Myocyte (in vitro differentiated cells): Measurements from ENCODE around the gene CHD5. TPM values are rescaled to one million over a fixed set of nuclear protein-coding genes. Genes with fewer than 3 reads are reported as not detected.

Experiments
- DNase-seq: peaks from one replicate; pipeline ENCODE4 v3.0.0-alpha.2; 2012; ENCODE audit warnings: low read depth
- total RNA-seq: library from RNA; depleted of rRNA; stranded (reverse); fragments of >200 nt; gene quantifications from 2 replicates; pipeline ENCODE4 v1.2.3, GENCODE V29; 2014

The CHD5 gene
- total RNA-seq, 1 donor from 2014 or later = not detected

DNA sequence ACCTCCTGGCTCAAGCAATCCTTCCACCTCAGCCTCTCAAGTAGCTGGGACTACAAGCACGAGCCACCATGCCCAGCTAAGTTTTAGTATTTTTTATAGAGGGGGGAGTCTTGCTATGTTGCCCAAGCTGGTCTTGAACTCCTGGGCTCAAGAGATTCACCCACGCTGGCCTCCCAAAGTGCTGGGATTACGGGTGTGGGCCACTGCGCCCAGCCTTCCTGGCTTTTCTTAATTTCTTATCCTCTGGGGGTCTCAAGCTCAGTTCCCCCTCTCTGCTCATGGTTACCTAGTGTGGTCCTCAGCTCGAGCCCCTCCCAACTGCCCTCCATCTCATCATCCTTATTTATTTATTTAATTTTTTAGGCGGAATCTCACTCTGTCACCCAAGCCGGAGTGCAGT is 22.1 kb upstream of the CHD5 start:
- no peak for DNase-seq

DNA sequence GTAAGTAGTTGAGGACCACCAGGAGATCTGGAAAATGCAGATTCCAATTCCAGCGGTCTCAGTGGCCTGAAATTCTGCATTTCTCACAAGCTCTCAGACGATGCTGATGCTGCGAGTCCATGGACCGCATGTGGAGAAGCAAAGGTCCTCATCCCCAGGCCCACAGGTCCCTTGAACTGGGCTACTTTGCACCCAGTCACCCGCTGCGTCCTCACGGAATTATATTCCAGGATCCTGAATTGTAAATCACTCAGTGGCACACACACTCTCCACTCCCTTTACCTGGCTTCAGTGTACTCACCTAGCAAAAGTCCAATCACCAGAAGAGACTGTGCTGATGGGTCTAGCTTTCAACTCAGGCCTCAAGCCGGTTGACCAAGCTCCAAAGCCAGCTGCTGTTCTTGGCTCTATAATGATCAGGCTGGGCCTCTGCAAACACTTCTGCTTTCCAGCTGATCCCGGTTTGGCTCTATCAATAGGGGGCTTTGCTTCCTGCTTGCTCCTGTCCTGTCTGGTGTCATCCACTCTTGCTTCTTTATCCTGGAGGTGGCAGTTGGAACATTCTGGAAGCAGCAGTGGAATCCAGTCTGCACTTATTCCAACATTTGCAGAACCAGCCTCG is 20.2 kb upstream of the CHD5 start:
- no peak for DNase-seq

DNA sequence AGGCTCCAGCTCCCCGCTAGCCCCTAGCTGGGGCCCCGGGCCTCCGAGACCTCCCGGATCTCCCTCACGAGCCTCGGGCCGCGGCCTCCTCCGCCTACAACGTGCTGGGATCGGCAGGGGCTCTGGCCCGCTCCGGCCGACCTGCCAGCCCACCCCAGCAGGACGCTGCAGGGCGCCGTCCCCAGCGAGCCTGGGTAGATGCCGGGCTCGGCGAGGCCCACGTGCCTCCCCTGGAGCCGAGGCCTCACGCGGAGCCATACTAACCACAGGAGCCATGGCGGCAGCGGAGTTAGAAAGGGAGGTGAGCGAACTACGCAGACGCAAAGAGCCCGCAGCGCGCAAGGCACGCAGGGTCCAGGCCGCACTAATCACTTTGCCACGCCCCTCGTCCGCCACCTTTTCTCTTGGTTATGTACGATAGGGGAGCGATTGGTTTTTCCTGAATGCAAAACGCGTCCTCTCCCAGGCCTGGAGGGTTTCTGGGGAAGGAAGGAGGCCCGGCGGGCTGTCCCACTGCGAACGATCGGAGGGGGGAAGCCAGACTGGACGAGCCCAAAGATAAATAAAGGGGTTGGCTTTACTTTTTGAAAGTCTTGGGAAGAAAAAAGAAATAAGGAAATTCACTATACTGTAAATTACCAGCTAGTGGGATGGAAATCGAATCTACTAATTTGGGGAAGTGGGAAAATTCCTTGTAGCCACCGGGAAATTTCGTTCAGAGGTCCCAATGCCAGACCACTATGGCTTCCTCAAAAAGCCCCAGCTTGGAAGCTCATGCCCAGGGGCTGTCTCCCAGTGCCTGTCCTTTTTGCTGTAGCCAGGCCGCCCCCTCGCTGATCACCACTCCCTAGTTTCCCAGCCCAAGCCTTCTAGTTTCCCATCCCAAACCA is 19.4 kb upstream of the CHD5 start, which contains the start of gene RPL22:
RPL22 (minus strand) TSS at position 298 of the 890 bp plus-strand sequence; CDS start at position 276, 22 bp downstream.
- peak; percentile 100 for DNase-seq

DNA sequence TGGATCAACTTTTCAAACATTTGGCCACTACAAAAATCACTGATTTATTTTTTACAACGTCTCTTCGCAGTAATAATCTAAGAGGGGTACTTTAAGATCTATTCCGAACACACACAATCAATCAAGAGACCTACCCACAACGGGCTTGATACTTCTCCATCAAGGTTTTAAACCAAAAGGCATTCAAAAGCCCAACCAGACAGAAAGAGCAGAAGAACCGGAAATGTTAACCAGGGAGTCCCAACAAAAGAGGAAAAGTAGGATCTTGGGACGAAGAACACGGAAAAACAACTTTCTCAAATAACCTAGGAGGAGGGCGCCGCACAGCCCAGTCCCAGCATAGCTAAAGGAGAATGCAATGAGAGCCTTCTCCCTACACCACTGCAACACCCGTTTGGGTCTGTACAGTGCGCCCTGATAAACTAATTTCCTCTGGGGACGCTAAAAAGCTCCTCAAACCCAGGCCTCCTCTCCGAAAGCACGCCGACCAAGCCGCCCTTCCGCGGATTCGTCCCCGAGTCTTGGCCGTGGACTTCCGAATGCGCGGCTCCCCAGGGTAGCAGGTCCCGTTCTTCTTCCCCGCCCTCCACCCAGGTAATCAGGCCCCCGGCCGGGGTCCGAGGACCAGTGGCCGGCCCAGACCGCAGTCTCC is 18.7 kb upstream of the CHD5 start:
- no peak for DNase-seq

DNA sequence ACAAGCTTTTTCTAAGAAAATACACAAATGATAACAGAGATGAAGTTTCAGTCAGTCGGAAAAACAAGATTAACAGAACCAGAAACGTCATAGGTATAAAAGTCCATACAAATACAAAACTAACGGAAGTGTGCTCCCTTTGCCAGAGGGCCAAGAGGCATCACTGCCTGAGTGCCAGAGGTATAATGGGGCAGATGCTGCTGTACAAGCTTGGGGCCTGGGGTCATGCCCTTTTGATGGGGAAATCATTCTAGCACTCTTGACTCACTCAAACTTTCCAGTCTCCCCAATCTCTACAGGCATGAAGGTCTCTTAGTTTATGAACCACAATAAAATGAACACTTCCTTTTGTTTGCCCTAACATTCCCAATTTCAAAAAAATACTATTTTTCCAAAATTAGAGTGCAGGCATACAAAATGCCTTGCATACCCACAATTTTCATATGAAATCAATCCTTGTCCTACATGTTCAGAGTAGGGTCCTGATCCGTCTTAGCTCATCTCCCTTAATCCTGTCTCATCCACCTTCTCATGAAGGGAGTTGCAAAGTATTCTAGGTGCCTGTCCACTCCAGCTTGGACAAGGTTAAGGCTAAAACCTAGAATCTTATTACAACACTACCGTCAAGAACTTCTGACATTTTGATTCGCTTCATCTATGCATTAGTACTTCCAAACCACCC is 17.8 kb upstream of the CHD5 start:
- no peak for DNase-seq

DNA sequence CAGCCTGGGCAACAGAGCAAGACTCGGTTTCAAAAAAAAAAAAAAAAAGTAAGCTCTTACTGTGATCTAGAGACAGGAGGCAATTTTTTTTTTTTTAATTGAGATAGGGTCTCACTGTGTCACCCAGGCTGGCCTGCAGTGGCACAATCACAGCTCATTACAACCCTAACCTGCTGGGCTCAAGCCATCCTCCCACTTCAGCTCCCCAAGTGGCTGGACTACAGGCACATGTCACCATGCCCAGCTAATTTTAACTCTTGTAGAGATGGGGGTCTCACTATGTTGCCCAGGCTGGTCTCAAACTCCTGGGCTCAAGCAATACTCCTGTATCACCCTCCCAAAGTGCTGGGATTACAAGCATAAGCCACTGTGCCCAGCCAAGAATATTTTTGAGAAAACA is 11.8 kb upstream of the CHD5 start:
- no peak for DNase-seq

DNA sequence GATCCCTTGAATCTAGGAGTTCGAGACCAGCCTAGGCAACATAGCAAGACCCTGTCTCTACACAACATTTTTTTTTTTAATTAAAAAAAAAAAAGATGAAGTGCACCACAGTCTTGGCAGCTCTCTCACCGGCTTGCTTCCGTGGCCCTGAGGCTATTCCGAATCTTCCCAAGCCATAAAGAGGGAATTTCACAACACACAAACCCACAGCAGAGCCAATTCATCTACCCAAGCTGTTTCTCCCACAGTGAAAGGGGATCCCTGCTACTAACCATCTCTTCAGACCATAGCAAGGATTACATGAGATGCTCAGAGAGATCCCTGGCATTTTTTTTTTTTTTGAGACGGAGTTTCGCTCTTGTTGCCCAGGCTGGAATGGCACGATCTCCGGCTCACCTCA is 8.3 kb upstream of the CHD5 start:
- no peak for DNase-seq

DNA sequence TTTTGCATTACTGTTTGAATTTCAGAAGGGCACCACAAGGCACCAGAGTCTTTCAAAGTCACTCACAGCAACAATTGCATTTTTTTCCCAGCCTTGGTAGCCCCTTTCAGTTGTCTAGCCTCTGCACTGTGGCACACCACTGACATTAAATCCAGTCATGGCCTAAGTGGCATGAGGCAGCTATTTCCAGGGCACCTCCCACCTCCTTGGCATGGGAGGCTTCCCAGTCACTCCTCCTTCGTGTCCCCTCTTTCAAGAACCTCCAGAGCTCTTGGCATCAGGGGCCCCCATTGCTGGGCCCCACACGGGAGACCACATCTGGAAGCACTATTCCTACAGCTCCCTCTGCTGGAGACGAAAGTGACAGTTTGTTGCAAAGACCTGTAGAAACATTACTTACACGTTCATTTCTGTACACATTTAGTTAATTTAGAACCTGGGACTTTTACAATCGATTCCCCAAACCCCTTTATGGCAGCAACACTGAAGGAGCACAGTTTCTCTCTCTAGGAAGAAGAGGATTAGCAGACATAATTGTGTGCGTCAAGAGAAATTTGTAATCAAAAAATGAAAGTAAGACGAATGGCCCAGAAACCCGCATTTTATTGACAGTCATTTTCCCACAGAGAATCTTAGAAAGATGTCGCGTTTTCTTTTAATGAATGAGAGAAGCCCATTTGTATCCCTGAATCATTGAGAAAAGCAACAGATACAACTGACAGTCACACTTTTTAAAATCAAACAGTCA is 5.7 kb upstream of the CHD5 start:
- no peak for DNase-seq

DNA sequence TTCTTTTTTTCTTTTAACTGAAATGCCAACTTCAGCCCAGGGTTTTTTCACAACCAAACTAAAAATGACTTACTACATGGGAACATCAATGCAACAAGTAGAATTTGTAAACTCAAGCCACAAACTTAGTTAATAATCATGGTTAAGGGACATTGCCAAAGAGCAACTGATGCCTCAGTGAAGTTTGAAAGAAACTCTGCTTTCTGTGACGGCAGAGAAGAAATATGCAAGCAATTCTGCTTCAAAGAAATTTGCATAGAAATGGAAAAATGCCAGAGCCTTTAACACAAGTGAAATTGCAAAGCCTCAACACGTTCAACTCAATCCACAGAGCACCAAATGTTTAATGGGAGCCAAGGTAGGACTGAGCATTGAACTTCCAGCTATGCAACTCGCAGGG is 5.0 kb upstream of the CHD5 start:
- no peak for DNase-seq

DNA sequence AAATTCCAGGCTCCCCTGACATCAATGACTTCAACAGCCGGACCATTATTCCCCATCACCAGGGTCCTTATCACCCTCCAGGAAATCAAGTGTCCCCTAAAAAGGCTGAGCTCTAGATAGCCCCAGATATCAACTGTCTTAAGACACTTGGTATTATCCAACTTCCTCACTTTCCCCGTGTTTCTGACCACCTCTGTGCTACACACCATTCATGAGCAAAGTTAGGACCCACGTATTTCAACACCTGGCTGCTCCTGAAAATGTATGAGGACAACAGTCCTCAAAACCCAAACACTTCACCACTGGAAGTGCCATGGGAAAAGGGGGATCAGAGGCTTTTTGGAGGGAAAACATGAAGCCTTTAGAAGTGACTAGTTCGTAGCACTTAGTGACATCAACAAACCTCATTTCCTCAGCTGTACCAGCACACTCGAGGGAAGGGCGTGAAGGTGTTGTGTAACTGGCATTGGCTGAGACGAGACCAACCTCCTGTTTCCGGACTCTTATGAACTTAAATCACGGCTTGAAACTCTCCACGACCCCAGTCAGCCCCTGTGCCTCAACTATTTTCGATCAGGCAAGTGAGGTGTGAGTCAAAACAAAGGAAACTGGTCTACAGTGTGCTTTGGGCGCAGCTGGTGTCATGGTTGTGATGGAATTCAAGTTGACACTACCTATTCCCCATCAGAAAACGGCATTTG is 4.1 kb upstream of the CHD5 start:
- no peak for DNase-seq

DNA sequence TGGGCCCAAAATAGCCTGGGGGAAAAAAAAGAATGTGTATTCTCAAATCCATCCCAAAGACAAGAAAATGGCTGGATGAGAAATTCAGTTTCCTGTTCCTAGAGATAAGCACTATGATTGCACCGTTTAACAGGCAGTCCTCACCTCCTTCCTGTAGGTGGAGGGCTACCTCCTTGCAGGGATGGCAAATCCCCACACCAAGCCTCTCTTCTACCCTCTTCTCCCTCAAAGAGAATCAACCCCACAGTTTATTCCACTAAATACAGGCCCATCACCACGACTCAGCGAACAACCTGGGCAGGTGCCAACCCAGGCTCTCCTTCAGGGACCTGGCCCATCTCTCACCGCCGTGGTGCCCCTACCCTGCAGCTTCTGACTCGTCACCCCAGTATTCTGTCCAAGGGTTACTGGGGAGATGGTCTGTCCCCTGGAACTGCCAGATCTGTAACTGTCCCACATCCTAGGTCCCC is 3.4 kb upstream of the CHD5 start:
- DNase-seq = no peak

DNA sequence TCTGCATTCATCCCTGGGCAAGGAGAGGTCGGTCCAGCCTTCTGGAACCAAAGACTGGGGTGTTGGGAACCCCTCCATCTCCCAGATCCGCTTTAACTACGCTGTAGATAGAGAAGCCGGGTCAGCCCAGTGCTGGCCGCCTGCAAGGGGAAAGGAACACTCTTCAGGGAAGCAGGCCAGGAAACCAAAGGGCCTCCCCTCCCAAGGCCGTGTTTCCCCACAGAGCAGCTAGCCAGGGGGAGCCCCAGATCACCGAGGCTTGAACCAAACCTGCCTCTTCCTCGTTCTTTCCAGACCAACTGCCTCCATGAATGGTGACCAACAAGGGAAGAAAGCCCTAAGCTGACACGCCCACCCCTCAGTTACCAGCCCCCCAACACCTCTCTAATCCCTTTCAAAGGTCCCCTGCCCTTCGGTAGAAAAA is 1.2 kb upstream of the CHD5 start:
- no peak for DNase-seq

DNA sequence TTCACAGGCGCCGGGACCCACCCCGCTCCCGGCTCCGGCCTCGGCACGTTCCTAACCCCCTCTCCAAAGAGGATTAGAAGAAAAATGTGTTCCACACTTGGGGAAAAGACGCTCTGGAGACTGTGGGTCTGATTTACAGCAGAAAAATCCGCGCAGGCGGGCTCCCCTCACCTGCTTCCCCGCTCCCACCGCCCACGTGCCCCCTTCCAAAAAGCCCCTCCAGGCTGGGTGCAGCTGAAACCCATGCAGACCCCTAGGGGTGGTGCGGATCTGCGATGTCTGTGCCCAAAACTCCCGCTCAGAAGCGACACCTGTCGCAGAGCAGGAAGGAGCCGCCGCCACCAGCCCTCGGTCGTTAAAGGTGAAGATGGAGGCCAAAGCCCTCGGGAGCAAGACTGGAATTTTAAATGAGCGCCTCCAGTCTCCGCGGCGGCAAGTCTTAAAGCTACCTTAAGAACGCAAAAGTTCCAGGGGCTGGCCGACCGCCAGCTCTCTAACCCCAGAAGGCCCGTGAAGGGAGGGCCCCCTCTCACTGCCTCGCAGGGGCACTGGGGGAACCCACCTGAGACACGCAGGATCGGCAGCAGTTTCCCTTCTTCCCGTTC is 688 bp upstream of the CHD5 start:
- no peak for DNase-seq

DNA sequence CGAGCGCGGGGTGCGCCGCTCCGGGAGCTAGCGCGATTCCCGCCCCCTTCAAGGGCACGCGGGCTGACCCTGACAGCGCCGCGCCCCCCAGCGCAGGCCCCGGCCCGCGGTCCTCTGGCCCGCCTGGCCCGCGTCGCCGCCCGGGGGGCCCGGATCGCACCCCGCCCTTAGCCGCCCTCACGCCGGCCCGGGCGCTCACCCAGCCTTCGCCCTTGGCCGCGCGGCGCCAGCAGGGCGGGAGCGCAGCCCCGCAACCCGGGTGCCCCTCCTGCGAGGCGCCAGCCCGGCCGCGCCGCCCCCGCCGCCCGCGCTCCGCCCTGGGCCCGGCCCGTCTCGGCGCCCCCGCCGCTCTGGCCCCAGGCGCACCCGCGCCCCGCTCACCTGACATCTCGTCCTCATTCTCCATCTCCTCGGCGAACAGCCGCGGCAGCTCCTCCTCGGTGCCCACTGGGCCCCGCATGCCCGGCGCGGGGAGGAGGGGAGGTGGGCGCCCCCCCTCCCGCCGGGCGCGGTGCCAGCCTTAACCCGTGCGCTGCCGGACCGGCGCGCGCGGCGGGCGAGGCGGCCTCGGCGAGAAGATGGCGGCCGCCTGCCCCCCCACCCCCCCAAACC is 451 bp downstream of the CHD5 start:
- no peak for DNase-seq

DNA sequence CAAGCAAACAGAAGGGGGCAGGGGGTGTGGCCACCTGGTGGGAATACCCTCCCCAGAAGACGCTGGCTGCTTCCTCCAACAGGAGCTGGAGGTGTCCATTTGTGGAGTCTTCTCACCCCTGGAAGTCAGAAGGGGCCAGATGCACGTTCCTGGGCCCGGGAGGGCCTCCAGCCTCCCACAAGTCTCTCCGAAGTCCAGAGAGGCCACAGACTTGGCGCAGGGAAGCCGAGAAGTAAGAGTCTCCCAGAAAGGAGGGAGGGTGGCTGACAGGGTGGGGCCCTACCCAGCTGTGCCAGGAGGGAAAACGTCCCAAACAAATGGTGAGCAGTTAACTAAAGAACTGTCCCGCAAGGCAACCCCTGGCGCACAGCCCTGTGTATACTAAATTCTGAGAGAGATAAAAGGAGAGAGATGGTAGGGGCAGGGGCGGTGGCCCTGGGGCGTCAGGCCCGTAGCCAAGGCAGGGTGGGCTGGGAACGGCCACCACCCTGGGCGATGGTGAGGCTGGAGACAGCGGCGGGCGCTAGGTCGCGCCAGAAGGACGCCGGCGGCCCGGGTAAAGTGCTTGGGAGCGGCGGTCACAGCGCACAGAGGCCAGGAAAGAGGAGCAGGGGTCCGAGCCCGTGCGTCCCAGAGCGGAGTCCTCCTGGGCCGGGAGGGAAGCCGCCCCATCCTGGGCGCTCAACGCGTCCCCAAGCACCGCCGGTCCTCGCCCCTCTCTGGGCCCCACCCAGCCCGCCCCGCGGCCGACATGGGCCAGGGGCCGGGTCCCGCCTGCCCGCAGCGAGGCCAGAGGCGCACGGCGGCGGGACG is 1.2 kb downstream of the CHD5 start:
- DNase-seq = no peak

DNA sequence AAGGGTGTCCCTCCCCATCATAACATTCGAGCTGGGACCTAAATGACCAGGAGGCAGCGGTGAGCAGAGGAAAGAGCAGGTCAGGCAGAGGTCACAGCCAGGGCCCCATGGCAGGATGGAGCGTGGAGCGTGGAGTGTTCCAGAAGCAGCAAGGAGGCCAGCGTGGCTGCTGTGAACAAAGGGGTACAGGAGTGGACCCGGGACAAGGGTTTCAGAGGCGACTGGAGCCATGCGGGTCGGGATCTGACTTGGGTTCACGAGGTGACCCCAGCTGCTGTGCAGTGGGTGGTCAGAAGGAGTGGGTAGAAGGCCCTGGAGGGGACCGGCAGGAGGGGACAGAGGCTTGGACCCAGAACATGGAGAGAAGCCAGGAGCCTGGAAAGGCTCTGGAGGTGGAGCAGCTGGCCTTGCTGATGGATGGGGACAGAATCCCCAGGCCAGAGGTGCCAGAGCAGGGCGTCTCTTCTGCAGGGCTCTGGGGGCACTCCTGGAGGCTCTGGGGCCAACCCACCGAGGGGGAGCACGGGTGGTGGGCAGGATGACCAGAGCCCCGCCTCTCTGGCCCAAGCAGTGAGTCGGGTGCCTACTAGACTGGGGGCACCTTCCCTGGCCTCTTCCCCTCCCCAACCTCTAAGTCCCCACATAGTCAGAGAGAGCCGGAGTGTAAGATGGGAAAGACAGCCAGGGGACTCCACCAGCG is 2.3 kb downstream of the CHD5 start:
- DNase-seq = no peak

DNA sequence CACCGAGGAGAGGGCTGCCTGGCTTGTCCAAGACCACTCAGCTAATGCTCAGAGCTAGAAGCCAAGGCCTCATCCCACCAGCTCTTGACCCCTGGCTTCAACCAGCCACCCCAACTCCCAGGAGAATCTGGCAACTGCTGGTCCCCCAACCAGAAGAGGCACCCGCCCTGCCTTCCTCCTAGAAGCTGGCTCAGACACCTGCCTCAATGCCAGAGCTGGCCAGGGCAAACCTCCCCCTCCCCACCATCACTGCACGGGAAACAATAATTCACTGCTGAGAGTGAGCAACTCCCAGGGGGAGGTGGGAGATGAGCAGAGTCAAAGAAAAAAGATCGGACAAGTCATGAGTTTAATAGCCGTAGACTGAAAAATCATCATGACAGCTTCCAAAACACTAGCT is 3.3 kb downstream of the CHD5 start:
- DNase-seq = no peak

DNA sequence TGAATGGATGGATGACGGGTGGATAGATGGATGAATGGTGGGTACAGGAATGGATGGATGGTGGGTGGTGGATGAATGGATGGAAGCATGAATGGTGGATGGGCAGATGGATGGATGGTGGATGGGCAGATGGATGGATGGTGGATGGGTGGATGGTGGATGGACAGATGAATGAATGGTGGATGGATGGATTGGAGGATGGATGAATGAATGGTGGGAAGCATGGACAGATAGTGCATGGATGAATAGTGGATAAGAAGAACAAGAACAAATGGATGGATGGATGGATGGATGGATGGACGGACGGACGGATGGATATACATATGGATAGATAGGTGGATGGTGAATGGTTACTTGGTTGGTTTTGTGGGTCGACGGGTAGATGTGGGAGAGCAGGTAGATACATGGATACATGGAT is 4.7 kb downstream of the CHD5 start:
- DNase-seq = no peak
